C4-2B (cell line): Measurements from ENCODE around the gene ABHD15.

Source experiments
- H3K27ac ChIP-seq: fragments of 450-650 bp; 2 replicates; pipeline ENCODE4 v1.5.1; 2017
- ZFX ChIP-seq: fragments of 450-650 bp; IDR thresholded peaks from 2 replicates; pipeline ENCODE4 v1.6.1; 2017
- TF ChIP-seq, protein P1 (sequence below): fragments of 450-650 bp; conservative IDR thresholded peaks from 2 replicates; pipeline ENCODE4 v1.5.1; 2017; ENCODE audit warnings: mild to moderate bottlenecking

Gene ABHD15, protein sequence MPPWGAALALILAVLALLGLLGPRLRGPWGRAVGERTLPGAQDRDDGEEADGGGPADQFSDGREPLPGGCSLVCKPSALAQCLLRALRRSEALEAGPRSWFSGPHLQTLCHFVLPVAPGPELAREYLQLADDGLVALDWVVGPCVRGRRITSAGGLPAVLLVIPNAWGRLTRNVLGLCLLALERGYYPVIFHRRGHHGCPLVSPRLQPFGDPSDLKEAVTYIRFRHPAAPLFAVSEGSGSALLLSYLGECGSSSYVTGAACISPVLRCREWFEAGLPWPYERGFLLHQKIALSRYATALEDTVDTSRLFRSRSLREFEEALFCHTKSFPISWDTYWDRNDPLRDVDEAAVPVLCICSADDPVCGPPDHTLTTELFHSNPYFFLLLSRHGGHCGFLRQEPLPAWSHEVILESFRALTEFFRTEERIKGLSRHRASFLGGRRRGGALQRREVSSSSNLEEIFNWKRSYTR

DNA sequence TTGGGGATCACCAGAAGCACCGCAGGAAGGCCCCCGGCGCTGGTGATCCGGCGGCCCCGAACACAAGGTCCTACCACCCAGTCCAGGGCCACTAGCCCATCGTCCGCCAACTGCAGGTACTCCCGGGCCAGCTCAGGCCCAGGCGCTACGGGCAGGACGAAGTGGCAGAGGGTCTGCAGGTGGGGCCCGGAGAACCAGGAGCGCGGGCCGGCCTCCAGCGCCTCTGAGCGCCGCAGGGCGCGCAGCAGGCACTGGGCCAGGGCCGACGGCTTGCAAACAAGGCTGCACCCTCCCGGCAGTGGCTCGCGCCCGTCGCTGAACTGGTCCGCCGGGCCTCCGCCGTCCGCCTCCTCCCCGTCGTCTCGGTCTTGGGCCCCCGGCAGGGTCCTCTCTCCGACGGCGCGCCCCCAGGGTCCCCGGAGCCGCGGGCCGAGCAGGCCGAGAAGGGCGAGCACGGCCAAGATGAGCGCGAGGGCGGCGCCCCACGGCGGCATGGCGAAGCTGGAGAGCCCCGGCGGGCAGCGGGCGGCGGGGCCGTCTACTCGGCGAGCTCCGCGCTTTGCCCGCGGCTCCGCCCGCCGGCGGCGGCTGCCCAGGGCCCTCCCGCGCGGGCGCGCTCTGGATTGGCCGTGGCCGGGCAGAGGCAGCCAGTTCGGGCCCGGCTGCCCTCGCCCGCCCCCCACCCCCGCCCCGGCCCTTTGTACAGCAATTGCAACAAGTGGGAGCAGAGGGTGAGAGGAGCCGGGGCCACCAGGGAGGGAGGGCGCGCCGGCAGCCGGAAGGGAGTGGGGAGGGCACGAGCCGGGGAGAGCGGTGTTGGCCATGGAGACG lies at the start of gene ABHD15:
TSS of gene ABHD15 (minus strand) at position 565 of the 831 bp plus-strand sequence. CDS start at position 494, 71 bp downstream.
- H3K27ac ChIP-seq = peak within 1 kb of the TSS; percentile 73
- TF ChIP-seq, protein P1, sequence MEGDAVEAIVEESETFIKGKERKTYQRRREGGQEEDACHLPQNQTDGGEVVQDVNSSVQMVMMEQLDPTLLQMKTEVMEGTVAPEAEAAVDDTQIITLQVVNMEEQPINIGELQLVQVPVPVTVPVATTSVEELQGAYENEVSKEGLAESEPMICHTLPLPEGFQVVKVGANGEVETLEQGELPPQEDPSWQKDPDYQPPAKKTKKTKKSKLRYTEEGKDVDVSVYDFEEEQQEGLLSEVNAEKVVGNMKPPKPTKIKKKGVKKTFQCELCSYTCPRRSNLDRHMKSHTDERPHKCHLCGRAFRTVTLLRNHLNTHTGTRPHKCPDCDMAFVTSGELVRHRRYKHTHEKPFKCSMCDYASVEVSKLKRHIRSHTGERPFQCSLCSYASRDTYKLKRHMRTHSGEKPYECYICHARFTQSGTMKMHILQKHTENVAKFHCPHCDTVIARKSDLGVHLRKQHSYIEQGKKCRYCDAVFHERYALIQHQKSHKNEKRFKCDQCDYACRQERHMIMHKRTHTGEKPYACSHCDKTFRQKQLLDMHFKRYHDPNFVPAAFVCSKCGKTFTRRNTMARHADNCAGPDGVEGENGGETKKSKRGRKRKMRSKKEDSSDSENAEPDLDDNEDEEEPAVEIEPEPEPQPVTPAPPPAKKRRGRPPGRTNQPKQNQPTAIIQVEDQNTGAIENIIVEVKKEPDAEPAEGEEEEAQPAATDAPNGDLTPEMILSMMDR = no peak; the same call in 1 of the 2 replicates
- TF ChIP-seq ZFX = 0 out of 2 replicates have a peak, but pooled peaks have one; percentile 39

DNA sequence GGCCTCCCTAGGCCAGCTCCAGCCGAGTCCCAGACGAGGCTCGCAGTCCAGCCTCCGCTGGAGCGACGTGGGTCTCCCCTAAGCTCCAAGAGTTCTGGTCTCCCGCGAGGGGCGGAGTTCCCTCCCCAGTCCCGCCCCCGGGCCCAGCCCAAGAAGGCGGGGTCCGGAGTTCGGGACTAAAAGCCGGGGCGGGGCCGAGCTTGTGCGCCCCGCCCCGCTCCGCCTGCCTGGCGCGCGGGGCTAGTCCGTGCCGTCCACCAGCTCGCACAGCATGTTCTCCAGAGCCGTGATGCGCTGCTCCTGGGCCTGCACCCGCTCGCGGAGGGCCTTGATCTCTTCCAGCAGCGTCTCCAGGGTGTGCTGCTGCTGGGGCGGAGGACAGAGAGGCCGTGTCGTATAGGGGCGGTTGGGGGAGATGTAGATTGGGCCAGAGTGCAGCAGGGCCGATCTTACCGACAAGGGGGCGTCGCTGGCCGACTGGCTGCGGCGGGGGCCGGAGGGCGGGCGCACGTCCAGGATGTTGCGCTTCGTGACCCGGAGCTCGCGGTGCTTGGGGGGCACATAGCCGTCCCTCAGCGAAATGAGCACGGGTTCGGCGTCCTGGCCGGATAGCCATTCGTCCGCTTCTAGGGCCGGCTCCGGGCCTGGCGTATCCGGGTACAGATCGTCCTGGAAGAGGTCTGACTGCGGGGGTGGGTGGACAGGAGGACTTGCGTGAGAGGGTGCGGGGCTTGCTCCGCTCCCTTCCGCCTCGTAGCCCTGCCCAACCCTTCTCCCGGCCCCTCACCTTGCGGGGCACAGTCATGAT lies 48.9 kb upstream of the ABHD15 start:
- no peak overlapping the region for H3K27ac ChIP-seq
- no peak for TF ChIP-seq ZFX
- TF ChIP-seq, protein P1 = no peak

GRCh38 chr17:29615048-29615385 lies 48.2 kb upstream of the ABHD15 start:
- H3K27ac ChIP-seq = no peak overlapping the region
- no peak for TF ChIP-seq ZFX
- TF ChIP-seq, protein P1 = no peak

DNA sequence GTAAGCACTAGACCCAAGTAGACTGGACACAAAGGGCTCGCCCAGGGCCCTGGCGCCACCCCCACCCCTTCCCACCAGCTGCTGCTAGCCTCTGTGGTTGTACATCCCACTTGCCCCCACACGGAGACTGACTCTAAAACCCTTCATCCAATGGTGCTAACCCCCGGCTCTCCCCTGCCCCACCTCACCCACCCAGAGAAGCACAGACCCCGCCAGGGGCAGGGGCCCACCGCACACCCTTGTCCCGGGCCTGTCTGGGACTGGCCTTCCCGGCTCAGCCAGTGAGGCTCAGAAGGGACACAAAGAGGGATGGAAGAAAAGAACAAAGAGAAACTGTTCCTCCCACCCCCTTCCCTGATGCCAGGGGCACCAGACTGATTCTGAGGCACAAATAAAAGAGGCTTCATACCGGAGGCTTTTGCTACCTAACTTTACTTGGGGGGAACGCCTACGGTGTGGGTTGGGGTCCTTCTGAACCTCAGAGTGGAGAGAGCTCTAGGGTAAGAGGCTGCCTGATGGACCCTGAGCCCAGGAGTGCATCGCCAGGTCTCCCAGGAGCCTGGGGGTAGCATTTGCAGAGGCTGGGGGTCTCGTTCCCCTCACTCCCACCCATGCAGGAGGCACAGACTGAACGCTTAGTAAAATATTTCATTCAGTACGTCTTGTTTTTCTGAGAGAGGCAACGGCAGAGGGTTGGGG lies 47.7 kb upstream of the ABHD15 start:
- no peak overlapping the region for H3K27ac ChIP-seq
- TF ChIP-seq, protein P1 = no peak
- no peak for TF ChIP-seq ZFX

DNA sequence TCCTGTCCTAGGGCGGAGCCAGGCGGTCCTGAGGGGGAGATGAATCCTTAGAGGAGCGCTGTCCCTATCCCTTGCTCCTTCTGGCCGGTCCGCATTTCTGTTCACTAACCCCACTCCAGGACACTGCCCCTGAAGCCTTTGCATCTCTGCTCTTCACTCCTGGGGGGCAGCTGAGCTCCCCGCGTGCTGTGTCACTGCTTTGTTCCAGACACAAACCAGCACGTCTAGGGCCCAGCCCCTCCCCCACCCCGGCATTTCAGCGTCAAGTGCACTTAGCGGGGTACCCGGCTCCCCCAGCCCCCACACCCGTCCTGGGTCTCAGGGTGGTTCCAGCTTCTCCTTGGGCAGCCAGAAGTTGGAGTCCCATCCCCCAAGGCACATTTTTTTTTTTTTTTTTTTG lies 47.0 kb upstream of the ABHD15 start:
- no peak for TF ChIP-seq ZFX
- TF ChIP-seq, protein P1 = no peak
- H3K27ac ChIP-seq = no peak overlapping the region

DNA sequence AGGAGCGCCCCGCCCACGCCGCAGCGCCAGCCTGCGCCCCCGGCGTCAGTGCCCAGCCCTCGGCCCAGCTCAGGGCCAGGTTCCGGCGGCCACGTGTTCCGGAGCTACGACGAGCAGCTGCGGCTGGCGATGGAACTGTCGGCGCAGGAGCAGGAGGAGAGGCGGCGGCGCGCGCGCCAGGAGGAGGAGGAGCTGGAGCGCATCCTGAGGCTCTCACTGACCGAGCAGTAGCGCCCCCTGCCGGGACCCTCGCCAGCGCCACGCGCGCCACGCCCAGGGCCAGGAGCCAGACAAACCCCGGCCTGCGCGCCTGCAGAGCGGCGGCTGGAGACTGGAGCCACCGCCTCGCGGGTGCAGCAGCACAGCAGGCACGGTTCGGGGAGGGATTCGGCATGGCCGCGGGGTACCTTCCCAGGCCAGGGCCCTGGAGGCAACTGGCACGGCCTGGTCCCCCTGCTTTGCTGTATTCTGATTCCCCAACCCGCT lies 46.6 kb upstream of the ABHD15 start:
- TF ChIP-seq, protein P1 = no peak
- no peak for TF ChIP-seq ZFX
- H3K27ac ChIP-seq = no peak overlapping the region
